ENCODE data around the gene TIAM1. TPM values are rescaled to one million over a fixed set of nuclear protein-coding genes. Genes with fewer than 3 reads are reported as not detected.

Gene TIAM1
- total RNA-seq, 4 donors from 2014 or later = 85.1 to 114 (median 99.6) TPM

- peak; percentile 51 to 92 for DNase-seq (ENCODE audit: low spot score in 2 of 2)
- no peak overlapping the region for H3K4me3 ChIP-seq (ENCODE audit: low read depth, poor library complexity, severe bottlenecking)
- no peak for TF ChIP-seq POLR2A (IDR thresholded peaks at IDR 0.05)
- TF ChIP-seq CTCF (IDR thresholded peaks at IDR 0.05) = peak in 1 of 3 donors; percentile 51
- intact Hi-C loops (cut with DNase I; ENCODE audit: low total_unique reads) = no loop called here
- 7 to 11% methylated on average over 23 of the region's 23 CpGs for WGBS, 2 donors
These were observed 245.5 kb downstream of the TIAM1 start for GRCh38 chr21:31098576-31099005.

- TF ChIP-seq CTCF (IDR thresholded peaks at IDR 0.05) (no peak), POLR2A (IDR thresholded peaks at IDR 0.05) (no peak)
- no peak overlapping the region for H3K4me3 ChIP-seq (ENCODE audit: low read depth, poor library complexity, severe bottlenecking)
- intact Hi-C loops (cut with DNase I; ENCODE audit: low total_unique reads) = no loop called here
- no peak for DNase-seq (ENCODE audit: low spot score in 2 of 2)
- 79 to 83% methylated on average over 7 of the region's 7 CpGs for WGBS, 2 donors
These were observed 251.0 kb downstream of the TIAM1 start for GRCh38 chr21:31092832-31093625.

DNA sequence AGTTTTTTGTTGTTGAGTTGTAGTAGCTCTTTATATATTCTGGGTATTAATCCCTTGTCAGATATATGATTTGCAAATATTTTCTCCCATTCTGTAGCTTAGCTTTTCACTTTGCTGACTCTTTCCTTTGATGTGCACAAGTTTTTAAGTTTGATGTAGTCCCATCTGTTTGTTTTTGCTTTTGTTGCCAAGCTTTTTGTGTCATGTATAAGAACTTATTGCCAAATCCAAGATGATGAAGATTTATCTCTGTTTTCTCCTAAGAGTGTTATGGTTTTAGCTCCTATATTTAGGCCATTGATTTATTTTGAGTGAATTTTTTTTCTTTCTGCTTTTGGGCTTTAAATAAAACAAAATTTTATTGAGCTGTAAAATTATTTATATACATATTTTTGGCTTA, 253.7 kb downstream of the TIAM1 start:
- no peak for TF ChIP-seq CTCF (IDR thresholded peaks at IDR 0.05)
- no peak for TF ChIP-seq POLR2A (IDR thresholded peaks at IDR 0.05)
- H3K4me3 ChIP-seq (ENCODE audit: low read depth, poor library complexity, severe bottlenecking) = no peak overlapping the region
- DNase-seq (ENCODE audit: low spot score in 2 of 2) = no peak
- intact Hi-C loops (cut with DNase I; ENCODE audit: low total_unique reads) = no loop called here

GRCh38 chr21:31088474-31088751, 255.6 kb downstream of the TIAM1 start:
- 87 to 90% methylated on average over 29 of the region's 29 CpGs for WGBS, 2 donors
- H3K4me3 ChIP-seq (ENCODE audit: low read depth, poor library complexity, severe bottlenecking) = no peak overlapping the region
- intact Hi-C loops (cut with DNase I; ENCODE audit: low total_unique reads) = loop anchor here (10.0 kb wide), 1 partner anchor 744 kb away; the partner anchor contains the start of gene KRTAP23-1
- TF ChIP-seq CTCF (IDR thresholded peaks at IDR 0.05) (no peak), POLR2A (IDR thresholded peaks at IDR 0.05) (no peak)
- DNase-seq (ENCODE audit: low spot score in 2 of 2) = no peak

DNA sequence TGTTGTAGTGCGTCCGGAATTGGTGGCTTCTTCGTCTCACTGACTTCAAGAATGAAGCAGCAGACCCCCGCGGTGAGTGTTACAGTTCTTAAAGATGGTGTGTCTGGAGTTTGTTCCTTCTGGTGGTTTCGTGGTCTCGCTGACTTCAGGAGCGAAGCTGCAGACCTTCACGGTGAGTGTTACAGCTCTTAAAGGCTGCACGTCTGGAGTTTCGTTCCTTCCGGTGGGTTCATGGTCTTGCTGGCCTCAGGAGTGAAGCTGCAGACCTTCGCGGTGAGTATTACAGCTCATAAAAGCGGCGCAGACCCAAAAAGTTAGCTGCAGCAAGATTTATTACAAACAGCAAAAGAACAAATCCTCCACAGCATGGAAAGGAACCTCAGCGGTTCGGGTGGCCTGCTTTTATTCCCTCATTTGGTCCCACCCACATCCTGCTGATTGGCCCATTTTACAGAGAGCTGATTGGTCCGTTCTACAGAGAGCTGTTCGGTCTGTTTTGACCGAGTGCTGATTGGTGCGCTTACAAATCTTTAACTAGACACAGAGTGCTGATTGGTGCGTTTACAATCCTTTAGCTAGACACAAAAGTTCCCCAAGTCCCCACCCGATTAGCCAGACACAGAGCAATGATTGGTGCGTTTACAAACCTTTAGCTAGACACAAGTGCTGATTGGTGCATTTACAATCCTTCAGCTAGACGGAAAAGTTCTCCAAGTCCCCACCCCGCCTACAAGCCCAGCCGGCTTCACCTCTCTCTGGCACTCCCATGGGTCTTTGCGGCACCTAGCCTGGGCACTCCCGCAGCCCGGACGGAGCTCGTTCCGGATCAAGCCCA, 256.2 kb downstream of the TIAM1 start:
- intact Hi-C loops (cut with DNase I; ENCODE audit: low total_unique reads) = loop anchor here (10.0 kb wide), 1 partner anchor 743 kb away; the partner anchor contains the start of gene KRTAP23-1
- TF ChIP-seq POLR2A (IDR thresholded peaks at IDR 0.05) (no peak), CTCF (IDR thresholded peaks at IDR 0.05) (no peak)
- H3K4me3 ChIP-seq (ENCODE audit: low read depth, poor library complexity, severe bottlenecking) = no peak overlapping the region
- no peak for DNase-seq (ENCODE audit: low spot score in 2 of 2)
- WGBS, 2 donors = 79 to 84% methylated on average over 34 of the region's 34 CpGs

All from lower leg skin (tissue), 4 donors.